GM21737 (cell line): ENCODE results near the gene ATP1A2.

Experiments used
- ATAC-seq: cut with Tn5 transposase; IDR thresholded peaks from one replicate; pipeline ENCODE4 v1.9.1; 2021; ENCODE audit warnings: mild to moderate bottlenecking, moderate library complexity; ENCODE audit not compliant: unreplicated experiment

Gene ATP1A2

GRCh38 chr1:160139840-160140239 lies 24.3 kb downstream of the ATP1A2 start:
- no peak for ATAC-seq

- ATAC-seq, result no peak
Observed at GRCh38 chr1:160143695-160144094, 28.1 kb downstream of the ATP1A2 start.

GRCh38 chr1:160144921-160145320 lies 29.4 kb downstream of the ATP1A2 start:
- no peak for ATAC-seq

- ATAC-seq, result no peak
Observed at GRCh38 chr1:160146107-160146506, 30.5 kb downstream of the ATP1A2 start.

GRCh38 chr1:160148121-160148520 lies 32.6 kb downstream of the ATP1A2 start:
- ATAC-seq, result no peak

- ATAC-seq, result no peak
Observed at GRCh38 chr1:160149233-160149632, 33.7 kb downstream of the ATP1A2 start.

GRCh38 chr1:160149716-160150115 lies 34.2 kb downstream of the ATP1A2 start:
- ATAC-seq, result no peak

- no peak for ATAC-seq
Observed at GRCh38 chr1:160151303-160151702, 35.7 kb downstream of the ATP1A2 start, which contains the start of gene ATP1A4. TSS of gene ATP1A4 (plus strand) at chr1:160151603. CDS start at chr1:160152041, 438 bp downstream.

GRCh38 chr1:160154790-160155189 lies 39.2 kb downstream of the ATP1A2 start:
- ATAC-seq, result no peak

GRCh38 chr1:160156361-160156760 lies 40.8 kb downstream of the ATP1A2 start:
- ATAC-seq, result no peak

GRCh38 chr1:160157174-160157573 lies 41.6 kb downstream of the ATP1A2 start:
- ATAC-seq, result no peak

- ATAC-seq, result no peak
Observed at GRCh38 chr1:160158031-160158430, 42.5 kb downstream of the ATP1A2 start.

- no peak for ATAC-seq
Observed at GRCh38 chr1:160158534-160158933, 43.0 kb downstream of the ATP1A2 start.

- ATAC-seq, result no peak
Observed at GRCh38 chr1:160159846-160160245, 44.3 kb downstream of the ATP1A2 start.

- ATAC-seq, result no peak
Observed at GRCh38 chr1:160161965-160162705, 46.6 kb downstream of the ATP1A2 start.

- no peak for ATAC-seq
Observed at GRCh38 chr1:160162931-160163330, 47.4 kb downstream of the ATP1A2 start.

GRCh38 chr1:160163615-160164014 lies 48.1 kb downstream of the ATP1A2 start:
- no peak for ATAC-seq

- ATAC-seq, result no peak
Observed at GRCh38 chr1:160164121-160164520, 48.6 kb downstream of the ATP1A2 start.

GRCh38 chr1:160166166-160166868 lies 50.8 kb downstream of the ATP1A2 start:
- ATAC-seq, result no peak

GRCh38 chr1:160167056-160167455 lies 51.5 kb downstream of the ATP1A2 start:
- ATAC-seq, result no peak

GRCh38 chr1:160167580-160167979 lies 52.0 kb downstream of the ATP1A2 start:
- ATAC-seq, result no peak

GRCh38 chr1:160168016-160168415 lies 52.5 kb downstream of the ATP1A2 start:
- no peak for ATAC-seq
